Measurements from ENCODE around the gene SMYD3.

SMYD3 gene

DNA sequence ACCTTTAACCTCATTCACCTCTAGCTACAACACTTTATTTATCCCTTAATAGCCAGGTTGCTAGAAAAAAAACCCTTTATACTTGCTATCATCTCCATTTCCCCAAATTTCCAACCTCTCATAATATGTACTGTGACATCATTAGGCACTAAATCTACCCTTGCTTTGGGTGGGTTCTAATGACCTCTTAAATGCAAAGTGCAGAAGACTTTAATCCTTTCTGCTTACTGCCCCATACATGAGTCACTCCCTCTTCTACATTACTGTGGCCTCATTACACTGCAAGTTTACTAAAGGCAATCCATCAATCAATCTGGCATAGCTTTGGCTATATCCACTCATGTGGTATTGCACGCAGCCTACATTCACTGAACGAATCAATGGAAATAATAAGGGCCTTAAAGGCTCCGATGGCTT lies 353.3 kb downstream of the SMYD3 start:
- H3K4me3 ChIP-seq (ENCODE audit: low read length): no peak overlapping the region
- no peaks in the 10 kb centered on the region for H3K36me3 ChIP-seq (ENCODE audit: control insufficient read depth, insufficient read depth, low read length, severe bottlenecking)
- H3K27me3 ChIP-seq (replicated peaks; ENCODE audit: control insufficient read depth, insufficient read depth, low read length): no peaks in the 10 kb centered on the region
- no peaks in the 10 kb centered on the region for H3K9me3 ChIP-seq (ENCODE audit: control insufficient read depth, low read length)
- peaks cover 40% of the 10 kb centered on the region for H3K4me1 ChIP-seq (ENCODE audit: control insufficient read depth, insufficient read depth, low read length)
- H3K9ac ChIP-seq (ENCODE audit: low read length): no peak overlapping the region
- no peak for DNase-seq (ENCODE audit: low read depth)

DNA sequence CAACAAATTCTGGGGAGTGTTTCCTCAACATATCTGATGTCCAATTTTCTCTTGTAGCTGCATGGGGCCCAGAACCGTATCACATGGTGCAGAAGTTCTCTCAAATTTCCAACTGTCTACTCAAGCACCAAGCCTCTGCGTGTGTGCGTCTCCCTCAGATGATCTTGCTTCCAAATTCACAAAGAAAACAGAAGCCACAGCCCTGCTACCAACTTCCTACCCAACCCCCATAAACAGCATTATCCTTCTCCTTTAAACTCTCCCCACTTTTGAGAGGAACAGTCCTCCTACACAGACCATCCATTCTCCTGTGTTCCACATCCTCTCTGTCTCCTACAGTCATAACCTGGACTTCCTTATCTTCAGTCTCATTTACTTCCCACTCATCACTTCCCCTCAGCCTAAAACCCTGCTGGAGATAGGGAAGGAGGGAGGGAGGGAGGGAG lies 354.1 kb downstream of the SMYD3 start:
- H3K36me3 ChIP-seq (ENCODE audit: control insufficient read depth, insufficient read depth, low read length, severe bottlenecking): no peaks in the 10 kb centered on the region
- H3K4me3 ChIP-seq (ENCODE audit: low read length): no peak overlapping the region
- no peaks in the 10 kb centered on the region for H3K9me3 ChIP-seq (ENCODE audit: control insufficient read depth, low read length)
- H3K27me3 ChIP-seq (replicated peaks; ENCODE audit: control insufficient read depth, insufficient read depth, low read length): no peaks in the 10 kb centered on the region
- DNase-seq (ENCODE audit: low read depth): no peak
- H3K9ac ChIP-seq (ENCODE audit: low read length): no peak overlapping the region
- peaks cover 40% of the 10 kb centered on the region for H3K4me1 ChIP-seq (ENCODE audit: control insufficient read depth, insufficient read depth, low read length)

DNA sequence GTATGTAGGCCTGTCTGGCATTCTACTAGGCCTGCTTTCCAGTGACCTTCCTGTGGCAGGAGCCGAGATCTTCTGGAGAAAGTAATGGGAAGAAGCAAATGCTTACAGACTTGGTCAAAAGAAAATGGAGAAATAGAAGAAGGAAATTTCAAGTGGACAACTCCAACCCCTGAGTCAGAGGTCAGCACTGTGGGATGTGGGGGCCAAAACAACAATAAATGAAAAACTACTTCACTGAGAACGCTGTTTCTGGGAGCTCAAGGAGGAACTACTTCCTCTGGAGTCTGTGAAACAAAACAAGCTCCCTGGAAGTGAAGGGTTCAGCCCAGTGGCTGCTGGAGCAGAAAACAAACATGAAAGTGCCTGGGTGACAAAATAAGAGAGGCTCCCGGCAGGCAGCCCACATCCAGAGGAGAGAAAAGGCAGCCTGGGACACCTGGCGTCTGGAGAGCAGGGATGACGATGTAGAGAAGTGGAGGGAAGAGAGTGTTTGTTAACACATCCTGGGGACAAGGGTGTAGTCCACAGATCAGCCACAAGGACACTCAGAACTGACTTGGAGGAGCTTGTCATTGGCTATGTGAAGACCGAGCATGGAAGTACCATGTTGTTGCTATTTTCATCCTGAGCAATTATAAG lies 355.2 kb downstream of the SMYD3 start:
- no peak for DNase-seq (ENCODE audit: low read depth)
- Histone ChIP-seq H3K27me3 (replicated peaks; ENCODE audit: control insufficient read depth, insufficient read depth, low read length) (no peaks in the 10 kb centered on the region), H3K4me1 (ENCODE audit: control insufficient read depth, insufficient read depth, low read length) (peaks cover 31% of the 10 kb centered on the region), H3K9ac (ENCODE audit: low read length) (no peak overlapping the region), H3K36me3 (ENCODE audit: control insufficient read depth, insufficient read depth, low read length, severe bottlenecking) (no peaks in the 10 kb centered on the region), H3K4me3 (ENCODE audit: low read length) (no peak overlapping the region), H3K9me3 (ENCODE audit: control insufficient read depth, low read length) (no peaks in the 10 kb centered on the region)

DNA sequence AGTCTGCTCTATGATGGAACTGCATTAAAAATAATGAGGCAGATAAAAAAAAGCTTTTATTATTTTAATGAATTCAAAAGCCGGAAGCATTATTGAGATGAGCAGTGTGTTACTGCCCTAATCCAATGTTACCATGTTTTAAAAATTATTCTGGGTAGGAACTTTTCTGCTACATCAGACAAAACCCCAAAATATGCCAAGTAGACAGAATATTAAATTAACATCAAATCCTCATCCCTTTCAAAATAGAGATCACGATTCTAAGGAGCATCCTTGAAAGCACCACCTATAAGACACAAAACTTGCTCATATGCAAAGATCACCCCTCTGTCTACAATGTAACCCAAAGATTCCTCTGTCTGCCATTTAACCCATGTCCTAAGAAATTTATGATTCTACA lies 357.5 kb downstream of the SMYD3 start:
- Histone ChIP-seq H3K9me3 (ENCODE audit: control insufficient read depth, low read length) (no peaks in the 10 kb centered on the region), H3K9ac (ENCODE audit: low read length) (no peak overlapping the region), H3K27me3 (replicated peaks; ENCODE audit: control insufficient read depth, insufficient read depth, low read length) (no peaks in the 10 kb centered on the region), H3K36me3 (ENCODE audit: control insufficient read depth, insufficient read depth, low read length, severe bottlenecking) (no peaks in the 10 kb centered on the region), H3K4me1 (ENCODE audit: control insufficient read depth, insufficient read depth, low read length) (peaks cover 10% of the 10 kb centered on the region), H3K4me3 (ENCODE audit: low read length) (no peak overlapping the region)
- DNase-seq (ENCODE audit: low read depth): no peak

DNA sequence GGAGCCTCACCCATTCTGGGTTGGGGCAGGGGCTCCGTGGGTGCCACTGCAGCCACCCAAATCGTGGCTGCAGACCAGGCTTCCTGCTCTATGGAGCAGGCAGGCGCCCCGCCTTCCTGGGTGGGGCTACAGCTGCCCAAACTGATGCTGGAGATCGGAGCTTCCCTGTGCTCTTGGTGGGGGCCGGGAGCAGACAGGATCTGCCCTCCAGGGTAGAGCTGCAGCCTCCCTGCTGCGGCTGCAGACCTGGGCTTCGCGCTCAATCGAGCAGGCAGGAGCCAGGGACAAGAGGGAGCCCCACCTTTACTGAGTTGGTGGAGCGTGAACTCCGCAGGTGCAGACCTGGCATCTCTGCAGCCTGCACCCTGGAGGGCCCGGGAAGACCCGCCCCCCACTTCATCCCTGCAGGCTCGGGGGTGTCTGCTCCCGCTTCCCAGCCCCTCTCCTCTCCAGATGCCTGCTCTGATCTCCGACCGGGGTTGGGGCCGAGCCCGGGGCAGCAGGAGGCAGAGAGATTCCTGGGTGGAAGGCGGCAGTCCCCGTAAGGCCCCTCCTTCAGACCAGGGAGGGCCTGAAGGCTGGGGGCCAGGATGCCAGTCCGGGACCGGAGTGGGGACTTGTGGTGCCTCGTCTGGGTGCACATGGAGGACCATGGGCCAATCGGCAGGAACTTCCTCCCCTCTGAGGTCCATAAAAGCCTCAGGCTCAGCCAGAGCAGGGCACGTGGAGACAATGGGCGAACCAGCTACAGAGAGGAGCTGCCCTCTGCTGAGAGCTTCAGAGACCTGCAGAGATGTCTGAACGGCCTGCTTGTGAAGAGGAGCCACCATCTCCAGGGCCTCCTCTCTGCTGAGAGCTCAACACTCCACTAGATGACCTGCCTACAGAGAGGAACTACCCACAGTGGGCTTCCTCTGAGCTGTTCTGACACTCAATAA lies 359.3 kb downstream of the SMYD3 start:
- H3K9ac ChIP-seq (ENCODE audit: low read length): no peak overlapping the region
- DNase-seq (ENCODE audit: low read depth): no peak
- no peaks in the 10 kb centered on the region for H3K4me1 ChIP-seq (ENCODE audit: control insufficient read depth, insufficient read depth, low read length)
- no peaks in the 10 kb centered on the region for H3K36me3 ChIP-seq (ENCODE audit: control insufficient read depth, insufficient read depth, low read length, severe bottlenecking)
- H3K27me3 ChIP-seq (replicated peaks; ENCODE audit: control insufficient read depth, insufficient read depth, low read length): no peaks in the 10 kb centered on the region
- H3K9me3 ChIP-seq (ENCODE audit: control insufficient read depth, low read length): no peaks in the 10 kb centered on the region
- H3K4me3 ChIP-seq (ENCODE audit: low read length): no peak overlapping the region

DNA sequence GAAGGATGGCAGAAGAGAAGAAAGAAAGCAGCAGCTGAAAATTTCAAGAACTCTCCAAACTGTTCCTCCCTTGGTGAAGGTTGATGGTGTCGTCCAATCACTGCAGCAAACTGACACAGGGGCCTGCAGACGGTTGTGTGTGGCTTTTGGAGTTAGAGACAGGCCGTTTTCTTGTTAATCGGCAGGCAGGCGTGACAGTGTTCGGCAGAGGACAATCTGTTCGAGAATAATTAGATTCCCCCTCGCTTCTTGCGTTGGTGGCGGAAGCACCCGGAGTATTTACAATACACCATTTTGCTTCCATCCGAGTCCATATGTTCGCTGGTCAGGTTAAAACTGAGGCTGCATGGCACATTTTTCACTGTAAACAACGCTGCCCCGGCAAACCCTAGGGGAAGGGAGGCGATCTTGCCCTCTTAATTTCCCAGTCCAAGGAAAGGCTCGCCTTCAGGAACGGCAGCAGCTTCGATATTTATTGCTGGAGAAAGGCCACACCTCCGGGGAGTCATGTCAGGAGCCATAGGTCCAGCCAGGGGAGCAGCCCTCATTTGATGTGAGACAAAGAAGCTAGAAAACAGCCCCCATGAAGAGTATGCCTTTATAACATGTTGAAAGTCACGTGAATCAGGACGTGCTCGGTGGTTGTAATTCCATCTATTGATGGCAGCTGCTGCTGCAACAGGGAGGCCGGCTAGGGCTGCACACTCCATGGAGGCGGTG lies 360.1 kb downstream of the SMYD3 start:
- no peaks in the 10 kb centered on the region for H3K4me1 ChIP-seq (ENCODE audit: control insufficient read depth, insufficient read depth, low read length)
- H3K27me3 ChIP-seq (replicated peaks; ENCODE audit: control insufficient read depth, insufficient read depth, low read length): no peaks in the 10 kb centered on the region
- H3K9me3 ChIP-seq (ENCODE audit: control insufficient read depth, low read length): no peaks in the 10 kb centered on the region
- H3K36me3 ChIP-seq (ENCODE audit: control insufficient read depth, insufficient read depth, low read length, severe bottlenecking): no peaks in the 10 kb centered on the region
- no peak overlapping the region for H3K9ac ChIP-seq (ENCODE audit: low read length)
- no peak overlapping the region for H3K4me3 ChIP-seq (ENCODE audit: low read length)
- DNase-seq (ENCODE audit: low read depth): no peak

DNA sequence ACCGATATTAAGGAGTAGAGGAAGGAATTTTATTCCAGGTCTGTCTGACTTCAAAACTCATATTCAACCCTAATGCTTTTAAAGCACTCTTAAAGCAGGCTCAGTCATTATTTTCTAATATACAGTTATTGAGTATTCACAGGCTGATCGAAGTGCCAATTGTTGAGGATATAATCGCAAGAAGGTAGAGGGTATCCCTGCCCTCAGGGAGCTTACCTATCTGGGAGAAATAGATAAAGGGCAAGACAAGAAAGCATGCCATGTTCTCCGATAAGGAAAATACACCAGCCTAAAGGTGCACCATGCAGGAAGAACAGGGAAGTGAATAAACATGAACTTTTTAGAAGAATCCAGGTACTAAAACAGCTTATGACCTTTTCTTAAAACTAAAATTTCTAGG lies 361.2 kb downstream of the SMYD3 start:
- no peak overlapping the region for H3K9ac ChIP-seq (ENCODE audit: low read length)
- H3K4me3 ChIP-seq (ENCODE audit: low read length): no peak overlapping the region
- no peaks in the 10 kb centered on the region for H3K27me3 ChIP-seq (replicated peaks; ENCODE audit: control insufficient read depth, insufficient read depth, low read length)
- no peaks in the 10 kb centered on the region for H3K4me1 ChIP-seq (ENCODE audit: control insufficient read depth, insufficient read depth, low read length)
- no peaks in the 10 kb centered on the region for H3K9me3 ChIP-seq (ENCODE audit: control insufficient read depth, low read length)
- H3K36me3 ChIP-seq (ENCODE audit: control insufficient read depth, insufficient read depth, low read length, severe bottlenecking): no peaks in the 10 kb centered on the region
- no peak for DNase-seq (ENCODE audit: low read depth)

DNA sequence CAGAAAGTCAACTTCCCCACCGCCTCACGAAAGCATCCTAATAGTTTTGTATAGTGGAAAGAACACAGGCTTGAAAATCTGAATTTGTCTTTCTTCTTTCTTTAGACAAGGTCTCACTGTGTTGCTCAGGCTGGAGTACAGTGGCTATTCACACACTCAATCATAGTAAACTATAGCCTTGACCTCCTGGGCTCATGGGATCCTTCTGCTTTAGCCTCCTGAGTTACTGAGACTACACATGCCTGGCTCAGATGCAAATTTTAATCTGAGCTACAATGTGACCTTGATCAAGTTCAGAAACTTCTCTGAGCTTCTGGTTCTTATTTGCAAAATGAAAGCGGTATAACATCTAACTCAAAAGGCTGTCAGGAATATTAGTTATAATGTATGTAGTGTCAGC lies 362.1 kb downstream of the SMYD3 start:
- Histone ChIP-seq H3K9me3 (ENCODE audit: control insufficient read depth, low read length) (no peaks in the 10 kb centered on the region), H3K9ac (ENCODE audit: low read length) (no peak overlapping the region), H3K4me3 (ENCODE audit: low read length) (no peak overlapping the region), H3K27me3 (replicated peaks; ENCODE audit: control insufficient read depth, insufficient read depth, low read length) (no peaks in the 10 kb centered on the region), H3K36me3 (ENCODE audit: control insufficient read depth, insufficient read depth, low read length, severe bottlenecking) (no peaks in the 10 kb centered on the region), H3K4me1 (ENCODE audit: control insufficient read depth, insufficient read depth, low read length) (peaks cover 2% of the 10 kb centered on the region)
- no peak for DNase-seq (ENCODE audit: low read depth)

DNA sequence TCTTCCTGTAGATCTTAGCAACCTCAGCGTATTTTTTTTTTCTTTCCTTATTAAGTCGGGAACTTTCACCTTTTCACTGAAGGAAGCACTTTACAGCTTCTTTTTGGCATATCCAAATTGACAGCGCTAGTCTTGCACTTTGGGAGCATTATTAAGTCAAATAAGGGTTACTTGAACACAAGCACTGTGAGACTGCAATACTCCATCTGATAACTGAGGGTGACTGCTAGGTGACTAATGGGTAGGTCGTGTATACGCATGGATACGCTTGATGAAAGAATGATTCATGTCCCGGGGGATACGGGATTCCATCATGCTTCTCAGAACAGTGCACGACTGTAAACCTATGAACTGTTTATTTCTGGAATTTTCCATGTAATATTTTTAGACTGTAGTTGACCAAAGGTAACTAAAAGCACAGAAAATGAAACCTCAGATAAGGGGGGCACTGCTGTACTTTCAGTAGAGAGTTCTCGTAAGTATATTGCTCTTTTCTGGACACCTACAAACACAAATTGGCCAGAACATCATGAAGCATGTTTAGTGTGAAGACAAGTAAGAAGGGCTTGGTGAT lies 364.7 kb downstream of the SMYD3 start:
- H3K9ac ChIP-seq (ENCODE audit: low read length): no peak overlapping the region
- no peaks in the 10 kb centered on the region for H3K27me3 ChIP-seq (replicated peaks; ENCODE audit: control insufficient read depth, insufficient read depth, low read length)
- peak overlapping the region; percentile 23 for H3K4me3 ChIP-seq (ENCODE audit: low read length)
- peaks cover 12% of the 10 kb centered on the region for H3K4me1 ChIP-seq (ENCODE audit: control insufficient read depth, insufficient read depth, low read length)
- H3K36me3 ChIP-seq (ENCODE audit: control insufficient read depth, insufficient read depth, low read length, severe bottlenecking): no peaks in the 10 kb centered on the region
- DNase-seq (ENCODE audit: low read depth): peak; percentile 89
- H3K9me3 ChIP-seq (ENCODE audit: control insufficient read depth, low read length): no peaks in the 10 kb centered on the region

DNA sequence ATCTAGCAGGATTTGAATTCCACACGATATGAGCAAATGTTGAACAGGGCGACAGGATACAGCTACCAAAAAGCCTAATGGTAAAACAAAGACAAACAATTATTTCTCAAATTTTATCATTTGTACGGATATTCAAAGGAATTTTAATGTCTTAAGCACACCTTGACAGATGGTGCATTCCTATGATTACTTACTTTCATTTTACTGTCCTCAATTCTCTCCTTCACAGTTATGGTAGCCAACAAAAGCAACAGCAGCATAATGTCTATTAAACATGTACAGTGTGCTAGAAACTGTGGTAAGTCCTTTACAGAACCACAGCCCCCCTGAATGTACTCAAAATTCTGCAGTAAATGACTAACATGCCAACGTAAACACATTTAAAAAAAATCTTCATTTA lies 365.8 kb downstream of the SMYD3 start:
- Histone ChIP-seq H3K9me3 (ENCODE audit: control insufficient read depth, low read length) (no peaks in the 10 kb centered on the region), H3K4me3 (ENCODE audit: low read length) (no peak overlapping the region), H3K36me3 (ENCODE audit: control insufficient read depth, insufficient read depth, low read length, severe bottlenecking) (no peaks in the 10 kb centered on the region), H3K9ac (ENCODE audit: low read length) (no peak overlapping the region), H3K27me3 (replicated peaks; ENCODE audit: control insufficient read depth, insufficient read depth, low read length) (no peaks in the 10 kb centered on the region), H3K4me1 (ENCODE audit: control insufficient read depth, insufficient read depth, low read length) (peaks cover 12% of the 10 kb centered on the region)
- DNase-seq (ENCODE audit: low read depth): peak; percentile 3

DNA sequence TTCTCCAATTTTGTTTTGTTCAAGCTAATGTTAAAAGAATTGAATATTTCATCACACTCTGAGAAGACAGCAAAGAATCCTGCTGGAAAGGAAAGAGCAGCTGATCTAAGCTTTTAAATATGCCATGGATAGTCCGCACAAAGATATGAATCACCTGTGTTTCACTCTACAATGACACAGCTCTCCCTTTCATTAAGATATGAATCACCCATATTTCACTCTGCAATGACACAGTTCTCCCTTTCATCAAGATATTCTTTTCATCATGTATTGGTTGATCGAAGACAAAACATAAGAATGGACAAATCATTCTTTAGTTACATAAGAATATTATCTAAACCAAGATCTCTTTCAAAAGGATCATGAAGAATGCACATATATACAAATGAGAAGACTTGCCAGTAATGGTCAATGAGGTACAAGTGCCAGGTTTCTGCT lies 367.3 kb downstream of the SMYD3 start:
- Histone ChIP-seq H3K4me3 (ENCODE audit: low read length) (peak overlapping the region; percentile 13), H3K36me3 (ENCODE audit: control insufficient read depth, insufficient read depth, low read length, severe bottlenecking) (no peaks in the 10 kb centered on the region), H3K9me3 (ENCODE audit: control insufficient read depth, low read length) (no peaks in the 10 kb centered on the region), H3K27me3 (replicated peaks; ENCODE audit: control insufficient read depth, insufficient read depth, low read length) (no peaks in the 10 kb centered on the region), H3K9ac (ENCODE audit: low read length) (no peak overlapping the region), H3K4me1 (ENCODE audit: control insufficient read depth, insufficient read depth, low read length) (peaks cover 12% of the 10 kb centered on the region)
- DNase-seq (ENCODE audit: low read depth): peak; percentile 70

All from adipocyte (in vitro differentiated cells).